Measurements from ENCODE around the gene NBL1. TPM values are rescaled to one million over a fixed set of nuclear protein-coding genes. Genes with fewer than 3 reads are reported as not detected.

NBL1 gene
- total and polyA plus RNA-seq, 9 of the 15 experiments (the other 6 are each of a cell fraction or from before 2014, with no cell fraction given), result 0.10 to 3.7 (median 1.8) TPM; not detected in 1

DNA sequence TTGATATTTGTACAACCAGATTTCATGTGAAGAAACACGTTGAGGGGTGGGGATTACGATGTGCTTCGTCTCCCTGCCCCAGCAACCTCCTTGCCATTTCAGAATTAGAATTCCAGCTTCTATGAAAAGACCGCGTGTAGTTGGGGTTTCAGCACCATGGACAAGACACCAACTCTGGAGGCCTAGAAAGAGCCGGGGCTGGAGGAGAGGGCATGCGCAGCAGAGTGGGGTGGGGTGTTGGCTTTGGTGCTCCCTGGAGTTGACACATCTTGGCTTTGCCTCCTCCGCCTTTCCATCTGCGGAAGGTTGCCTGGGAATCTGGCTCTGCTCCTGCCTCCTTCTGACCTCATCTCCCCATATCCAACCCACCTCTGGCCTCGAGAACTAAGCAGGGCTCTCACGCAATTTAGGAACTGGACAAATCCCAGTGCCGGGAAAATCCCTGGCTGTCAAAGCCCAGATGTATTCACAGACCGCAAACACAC is 32.4 kb downstream of the NBL1 start (continued):
- TF ChIP-seq TGIF2 (CRISPR knock-in tag; IDR thresholded peaks at IDR 0.05) (0 out of 2 replicates have a peak, but pooled peaks have one; percentile 44), ARID3A (IDR thresholded peaks at IDR 0.05; ENCODE audit: borderline replicate concordance, low read depth, low read length) (no peak), MAX (CRISPR knock-in tag; IDR thresholded peaks at IDR 0.05) (0 out of 2 replicates have a peak, but pooled peaks have one; percentile 19), MAZ (CRISPR knock-in tag; conservative IDR thresholded peaks at IDR 0.05 in 1 of 2, IDR thresholded peaks at IDR 0.05 in 1 of 2) (0 out of 4 replicates have a peak, but pooled peaks of 1 of the 2 experiments have one; percentile 35), ZNF12 (CRISPR knock-in tag; IDR thresholded peaks at IDR 0.05) (no peak), THRB (CRISPR knock-in tag; conservative IDR thresholded peaks at IDR 0.05) (no peak; the same call in 1 of the 2 replicates), ZNF197 (CRISPR knock-in tag; IDR thresholded peaks at IDR 0.05; ENCODE audit: low read depth) (0 out of 2 replicates have a peak, but pooled peaks have one; percentile 61), DMBX1 (CRISPR knock-in tag; IDR thresholded peaks at IDR 0.05; ENCODE audit: borderline replicate concordance) (peak; percentile 81; the same call in 1 of the 2 replicates), SIN3A (IDR thresholded peaks at IDR 0.05; ENCODE audit: borderline replicate concordance in 2 of 2, control insufficient read depth in 1 of 2, low read depth in 2 of 2, low read length in 2 of 2) (peak in 1 of 2 experiments; percentile 70; a peak in 1 of 4 replicates), BCOR (IDR thresholded peaks at IDR 0.05) (no peak), ATF7 (IDR thresholded peaks at IDR 0.05) (no peak), NR3C1 (CRISPR knock-in tag; IDR thresholded peaks at IDR 0.05) (0 out of 2 replicates have a peak, but pooled peaks have one; percentile 55), MIER1 (IDR thresholded peaks at IDR 0.05; ENCODE audit: low read depth) (peak; percentile 99)
- TF ChIP-seq, protein P1, sequence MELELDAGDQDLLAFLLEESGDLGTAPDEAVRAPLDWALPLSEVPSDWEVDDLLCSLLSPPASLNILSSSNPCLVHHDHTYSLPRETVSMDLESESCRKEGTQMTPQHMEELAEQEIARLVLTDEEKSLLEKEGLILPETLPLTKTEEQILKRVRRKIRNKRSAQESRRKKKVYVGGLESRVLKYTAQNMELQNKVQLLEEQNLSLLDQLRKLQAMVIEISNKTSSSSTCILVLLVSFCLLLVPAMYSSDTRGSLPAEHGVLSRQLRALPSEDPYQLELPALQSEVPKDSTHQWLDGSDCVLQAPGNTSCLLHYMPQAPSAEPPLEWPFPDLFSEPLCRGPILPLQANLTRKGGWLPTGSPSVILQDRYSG (tag; conservative IDR thresholded peaks at IDR 0.05; ENCODE audit: low read depth), result 0 out of 2 replicates have a peak, but pooled peaks have one; percentile 70
